Suprapubic skin (tissue), 4 donors: ENCODE measurements around the gene CAT. TPM values are rescaled to one million over a fixed set of nuclear protein-coding genes. Genes with fewer than 3 reads are reported as not detected.

Experiments used
- DNase-seq, 2 donors: peaks; one replicate each; pipeline ENCODE4 v3.0.0-alpha.2; 2019; ENCODE audit warnings: low spot score in 2 of 2
- H3K27ac ChIP-seq: fragments of 200-600 bp; sonication (generic); one replicate; pipeline ENCODE4 v1.5.1; 2019
- H3K27me3 ChIP-seq: fragments of 200-600 bp; sonication (generic); one replicate; pipeline ENCODE4 v1.5.1; 2019
- H3K36me3 ChIP-seq: fragments of 200-600 bp; sonication (generic); one replicate; pipeline ENCODE4 v1.5.1; 2019
- H3K4me1 ChIP-seq: fragments of 200-600 bp; sonication (generic); one replicate; pipeline ENCODE4 v1.5.1; 2019
- H3K4me3 ChIP-seq: fragments of 200-600 bp; sonication (generic); one replicate; pipeline ENCODE4 v1.5.1; 2019; ENCODE audit warnings: mild to moderate bottlenecking
- H3K9me3 ChIP-seq: fragments of 200-600 bp; sonication (generic); one replicate; pipeline ENCODE4 v1.5.1; 2019
- CTCF ChIP-seq, 2 donors: fragments of 200-600 bp in 1 of 2; fragments of 450-650 bp in 1 of 2; sonication (generic) in 1 of 2; IDR thresholded peaks; one replicate each; pipeline ENCODE4 v1.5.1; 2016 to 2019; ENCODE audit warnings: antibody characterized with exemption in 2 of 2, mild to moderate bottlenecking in 1 of 2, moderate library complexity in 1 of 2
- EP300 ChIP-seq: sonication (generic); formaldehyde crosslinking; IDR thresholded peaks from one replicate; pipeline ENCODE4 v1.6.1; 2017; ENCODE audit warnings: antibody characterized with exemption
- POLR2A ChIP-seq, 2 donors: fragments of 450-650 bp; IDR thresholded peaks; one replicate each; pipeline ENCODE4 v1.6.1; 2017; ENCODE audit warnings: antibody characterized with exemption in 2 of 2, mild to moderate bottlenecking in 2 of 2, moderate library complexity in 2 of 2
- POLR2AphosphoS5 ChIP-seq, 3 donors: sonication (generic); formaldehyde crosslinking; IDR thresholded peaks; one replicate each; pipeline ENCODE4 v1.6.1; 2017; ENCODE audit warnings: antibody characterized with exemption in 3 of 3
- WGBS: methylation state at CpG from one replicate; pipeline ENCODE4 v1.1.5; 2018; 5-methylcytosine and 5-hydroxymethylcytosine counted together
- total RNA-seq, 4 donors: library from RNA; depleted of rRNA; stranded (reverse); fragments of >200 nt; gene quantifications; one replicate each; pipeline ENCODE4 v1.1.0, GENCODE V29; 2016

Gene CAT
- 100 to 1,000 TPM; 122 to 193 (median 133) TPM for total RNA-seq

- 3% methylated on average over 27 of the region's 62 CpGs for WGBS
- TF ChIP-seq POLR2AphosphoS5 (IDR thresholded peaks at IDR 0.05) = peak in 2 of 3 donors; percentile 46 to 49
- TF ChIP-seq CTCF (IDR thresholded peaks at IDR 0.05) = no peak
- peak in 1 of 2 donors; percentile 69 for TF ChIP-seq POLR2A (IDR thresholded peaks at IDR 0.05)
Measured at GRCh38 chr11:34438529-34439507, at the start of gene CAT. TSS of gene CAT (plus strand) at chr11:34438934. CDS start at chr11:34439014, 80 bp downstream.

DNA sequence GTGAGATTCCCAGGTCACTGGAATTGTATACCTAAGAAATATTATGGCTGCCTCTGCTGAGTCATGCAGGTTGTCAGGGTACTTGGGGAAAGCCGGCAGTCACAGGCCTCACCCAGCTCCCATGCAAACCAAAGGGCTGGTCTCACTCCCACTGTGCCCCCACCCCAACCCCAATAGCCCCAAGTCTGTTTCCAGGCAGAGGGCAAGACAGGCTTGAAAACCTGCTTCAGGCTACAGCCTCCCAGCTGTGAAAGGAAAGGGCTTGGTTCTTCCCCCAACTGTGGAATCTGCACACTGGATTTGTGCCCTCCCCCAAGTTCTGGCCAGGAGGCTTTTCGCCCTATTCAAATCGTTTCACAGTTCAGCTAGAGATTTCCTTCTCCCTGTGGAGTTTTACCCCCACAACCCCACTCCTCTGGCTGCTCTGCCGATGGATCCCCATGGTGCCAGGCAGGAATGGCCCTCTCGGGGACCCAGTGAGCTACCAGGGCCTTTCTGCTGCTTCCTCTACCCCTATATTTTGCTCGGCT lies 43.9 kb upstream of the CAT start:
- no peaks in the 10 kb centered on the region for H3K36me3 ChIP-seq
- H3K9me3 ChIP-seq = peaks cover 6% of the 10 kb centered on the region
- no peak for DNase-seq
- H3K4me1 ChIP-seq = peaks cover 17% of the 10 kb centered on the region
- no peak overlapping the region for H3K27ac ChIP-seq
- no peaks in the 10 kb centered on the region for H3K27me3 ChIP-seq
- TF ChIP-seq POLR2AphosphoS5 (IDR thresholded peaks at IDR 0.05) = no peak
- no peak for TF ChIP-seq EP300
- no peak for TF ChIP-seq POLR2A (IDR thresholded peaks at IDR 0.05)
- TF ChIP-seq CTCF (IDR thresholded peaks at IDR 0.05) = no peak
- 89% methylated on average over 5 of the region's 6 CpGs for WGBS
- H3K4me3 ChIP-seq = no peak overlapping the region

More at GRCh38 chr11:34438529-34439507, at the start of gene CAT:
- peak within 1 kb of the TSS; percentile 66 for H3K4me3 ChIP-seq
- peak; percentile 99 to 100 for DNase-seq
- H3K27me3 ChIP-seq = no peaks in the 10 kb centered on the region
- H3K9me3 ChIP-seq = no peaks in the 10 kb centered on the region
- H3K4me1 ChIP-seq = peaks cover 37% of the 10 kb centered on the region
- H3K36me3 ChIP-seq = no peaks in the 10 kb centered on the region
- H3K27ac ChIP-seq = peak within 1 kb of the TSS; percentile 92

- no peaks in the 10 kb centered on the region for H3K36me3 ChIP-seq
- H3K4me3 ChIP-seq = no peak overlapping the region
- no peak for DNase-seq
- 43% methylated on average over 1 of the region's 1 CpG for WGBS
- peaks cover 6% of the 10 kb centered on the region for H3K9me3 ChIP-seq
- peaks cover 17% of the 10 kb centered on the region for H3K4me1 ChIP-seq
- TF ChIP-seq EP300 (no peak), POLR2A (IDR thresholded peaks at IDR 0.05) (no peak), POLR2AphosphoS5 (IDR thresholded peaks at IDR 0.05) (no peak), CTCF (IDR thresholded peaks at IDR 0.05) (no peak)
- no peaks in the 10 kb centered on the region for H3K27me3 ChIP-seq
- no peak overlapping the region for H3K27ac ChIP-seq
Measured at GRCh38 chr11:34395916-34396550, 42.7 kb upstream of the CAT start.

DNA sequence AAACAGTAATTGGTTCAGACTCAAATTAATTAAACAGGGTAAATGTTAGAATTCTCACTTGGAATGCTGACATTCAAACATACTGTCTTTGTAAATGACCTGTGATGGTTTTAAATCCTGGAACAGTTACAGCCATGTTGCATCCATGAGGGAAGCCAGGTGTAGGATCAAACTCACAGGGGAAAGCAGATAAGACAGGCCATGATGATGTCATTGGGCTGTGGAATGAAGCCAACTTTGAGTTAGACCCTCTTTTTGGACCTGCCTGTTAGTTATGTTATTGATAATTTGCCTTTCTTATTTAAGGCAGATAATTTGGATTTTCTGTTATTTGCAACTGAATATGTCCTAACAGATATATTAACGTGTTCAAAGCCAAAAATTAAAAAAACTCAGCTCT lies 41.6 kb upstream of the CAT start:
- H3K27me3 ChIP-seq = no peaks in the 10 kb centered on the region
- H3K4me1 ChIP-seq = peaks cover 17% of the 10 kb centered on the region
- H3K9me3 ChIP-seq = peaks cover 6% of the 10 kb centered on the region
- no peak overlapping the region for H3K4me3 ChIP-seq
- no peak for DNase-seq
- H3K36me3 ChIP-seq = no peaks in the 10 kb centered on the region
- no peak overlapping the region for H3K27ac ChIP-seq
- 77% methylated on average over 1 of the region's 1 CpG for WGBS
- TF ChIP-seq CTCF (IDR thresholded peaks at IDR 0.05) (no peak), EP300 (no peak), POLR2A (IDR thresholded peaks at IDR 0.05) (no peak), POLR2AphosphoS5 (IDR thresholded peaks at IDR 0.05) (no peak)

GRCh38 chr11:34397811-34398210 lies 40.9 kb upstream of the CAT start:
- H3K27ac ChIP-seq = no peak overlapping the region
- WGBS = 83% methylated on average over 2 of the region's 2 CpGs
- no peak for DNase-seq
- H3K4me1 ChIP-seq = peaks cover 17% of the 10 kb centered on the region
- H3K36me3 ChIP-seq = no peaks in the 10 kb centered on the region
- peaks cover 6% of the 10 kb centered on the region for H3K9me3 ChIP-seq
- no peak overlapping the region for H3K4me3 ChIP-seq
- H3K27me3 ChIP-seq = no peaks in the 10 kb centered on the region
- TF ChIP-seq CTCF (IDR thresholded peaks at IDR 0.05) = no peak
- TF ChIP-seq EP300 = no peak
- no peak for TF ChIP-seq POLR2A (IDR thresholded peaks at IDR 0.05)
- TF ChIP-seq POLR2AphosphoS5 (IDR thresholded peaks at IDR 0.05) = no peak
